ENCODE results near the gene CLEC1B. TPM values are rescaled to one million over a fixed set of nuclear protein-coding genes. Genes with fewer than 3 reads are reported as not detected.
A peak's percentile ranks its signal among the peaks of the same experiment; 100 is the strongest.
"Not testable (repeated sequence)": the region's sequence is repeated elsewhere in the genome, so short reads cannot be mapped to it uniquely, and the experiment has no call there.

The CLEC1B gene
- total RNA-seq, 2 donors from 2014 or later, result not detected

DNA sequence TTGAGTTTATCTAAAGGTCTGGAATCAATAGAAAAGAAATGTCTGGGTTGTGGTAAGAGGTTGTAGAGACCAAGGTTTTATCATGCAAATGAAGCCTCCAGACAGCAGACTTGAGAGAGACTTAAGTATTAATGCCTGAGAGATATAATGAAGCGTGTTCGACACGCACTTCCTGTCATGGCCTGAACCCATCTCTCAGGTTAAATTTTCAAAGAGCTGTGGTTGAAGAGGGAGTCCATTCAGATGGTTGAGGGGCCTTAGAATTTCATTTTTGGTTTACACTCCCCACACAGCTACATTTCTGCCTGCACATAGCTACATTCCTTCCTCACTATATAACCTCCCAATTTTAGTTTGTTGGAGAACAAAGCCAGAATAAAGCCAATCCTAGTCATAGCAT, 37.8 kb downstream of the CLEC1B start:
- no peaks in the 10 kb centered on the region for H3K36me3 Mint-ChIP-seq
- peaks cover 25 to 33% of the 10 kb centered on the region in 2 donors for H3K4me1 Mint-ChIP-seq (ENCODE audit: low read depth in 2 of 2)
- H3K27ac Mint-ChIP-seq, result peak overlapping the region in 1 of 2 donors; percentile 12
- H3K27me3 Mint-ChIP-seq, result no peaks in the 10 kb centered on the region
- no peak for DNase-seq (ENCODE audit: low spot score)
- no peak overlapping the region for H3K4me3 Mint-ChIP-seq
- ATAC-seq, result no peak
- H3K9me3 Mint-ChIP-seq, result no peaks in the 10 kb centered on the region

DNA sequence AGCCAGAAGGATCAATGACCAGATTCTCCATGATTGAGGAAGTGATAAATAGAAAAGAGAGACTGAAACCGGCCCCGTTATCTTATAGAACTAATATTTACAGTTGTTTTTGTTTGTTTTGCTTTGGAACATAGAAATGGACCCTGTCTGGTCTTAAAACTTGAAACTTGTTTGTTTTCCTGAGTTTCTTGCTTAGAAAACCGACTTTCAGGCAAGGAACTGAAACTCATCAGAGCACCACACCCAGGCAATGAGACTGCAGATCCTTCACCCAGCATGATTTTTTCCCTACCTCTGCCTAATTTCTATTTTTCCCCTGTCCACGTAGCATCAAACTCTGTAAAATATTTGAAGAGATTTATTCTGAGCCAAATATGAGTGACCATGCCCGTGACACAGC, 38.3 kb downstream of the CLEC1B start:
- Mint-ChIP-seq H3K4me1 (ENCODE audit: low read depth in 2 of 2) (peaks cover 27 to 36% of the 10 kb centered on the region in 2 donors), H3K27ac (peak overlapping the region in 1 of 2 donors; percentile 12), H3K27me3 (no peaks in the 10 kb centered on the region)

DNA sequence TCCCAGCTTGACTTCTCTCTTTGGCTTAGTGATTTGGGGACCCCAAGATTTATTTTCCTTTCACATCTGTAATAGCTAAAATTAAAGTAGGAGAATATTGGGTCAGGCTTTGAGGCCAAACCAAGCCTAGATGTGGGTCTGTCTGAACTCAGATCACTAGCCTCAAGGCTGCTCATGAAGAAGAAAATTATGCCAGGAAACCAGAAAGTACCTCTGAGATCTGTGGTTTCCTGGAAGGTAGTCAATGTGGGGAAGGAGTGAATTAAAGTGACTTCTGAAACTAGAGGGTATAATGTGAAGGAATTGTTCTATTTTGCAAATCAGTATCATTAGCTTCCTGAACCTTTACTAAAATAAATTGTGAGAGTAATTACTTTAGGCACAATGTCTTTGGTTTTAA, 41.1 kb downstream of the CLEC1B start:
- peak overlapping the region; percentile 80 for H3K4me3 Mint-ChIP-seq
- peak in 1 of 2 donors; percentile 65 for ATAC-seq
- H3K27ac Mint-ChIP-seq, result peak overlapping the region; percentile 71 to 73
- H3K4me1 Mint-ChIP-seq (ENCODE audit: low read depth in 2 of 2), result peaks cover 27 to 38% of the 10 kb centered on the region in 2 donors
- no peaks in the 10 kb centered on the region for H3K9me3 Mint-ChIP-seq
- no peak for DNase-seq (ENCODE audit: low spot score)
- H3K36me3 Mint-ChIP-seq, result no peaks in the 10 kb centered on the region
- no peaks in the 10 kb centered on the region for H3K27me3 Mint-ChIP-seq

More for the DNA sequence above, 38.3 kb downstream of the CLEC1B start:
- DNase-seq (ENCODE audit: low spot score), result no peak
- no peaks in the 10 kb centered on the region for H3K36me3 Mint-ChIP-seq
- ATAC-seq, result no peak
- H3K4me3 Mint-ChIP-seq, result no peak overlapping the region
- no peaks in the 10 kb centered on the region for H3K9me3 Mint-ChIP-seq

DNA sequence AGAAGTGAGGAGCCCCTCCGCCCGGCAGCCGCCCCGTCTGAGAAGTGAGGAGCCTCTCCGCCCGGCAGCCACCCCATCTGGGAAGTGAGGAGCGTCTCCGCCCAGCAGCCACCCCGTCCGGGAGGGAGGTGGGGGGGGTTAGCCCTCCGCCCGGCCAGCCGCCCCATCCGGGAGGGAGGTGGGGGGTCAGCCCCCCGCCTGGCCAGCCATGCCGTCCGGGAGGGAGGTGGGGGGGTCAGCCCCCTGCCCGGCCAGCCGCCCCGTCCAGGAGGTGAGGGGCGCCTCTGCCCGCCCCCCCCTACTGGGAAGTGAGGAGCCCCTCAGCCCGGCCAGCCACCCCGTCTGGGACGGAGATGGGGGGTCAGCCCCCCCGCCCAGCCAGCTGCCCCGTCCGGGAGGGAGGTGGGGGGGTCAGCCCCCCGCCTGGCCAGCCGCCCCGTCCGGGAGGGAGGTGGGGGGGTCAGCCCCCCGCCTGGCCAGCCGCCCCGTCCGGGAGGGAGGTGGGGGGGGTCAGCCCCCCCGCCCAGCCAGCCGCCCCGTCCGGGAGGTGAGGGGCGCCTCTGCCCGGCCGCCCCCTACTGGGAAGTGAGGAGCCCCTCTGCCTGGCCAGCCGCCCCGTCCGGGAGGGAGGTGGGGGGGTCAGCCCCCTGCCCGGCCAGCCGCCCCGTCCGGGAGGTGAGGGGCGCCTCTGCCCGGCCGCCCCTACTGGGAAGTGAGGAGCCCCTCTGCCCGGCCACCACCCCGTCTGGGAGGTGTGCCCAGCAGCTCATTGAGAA, 45.8 kb downstream of the CLEC1B start:
- not testable (repeated sequence) for DNase-seq (ENCODE audit: low spot score)

DNA sequence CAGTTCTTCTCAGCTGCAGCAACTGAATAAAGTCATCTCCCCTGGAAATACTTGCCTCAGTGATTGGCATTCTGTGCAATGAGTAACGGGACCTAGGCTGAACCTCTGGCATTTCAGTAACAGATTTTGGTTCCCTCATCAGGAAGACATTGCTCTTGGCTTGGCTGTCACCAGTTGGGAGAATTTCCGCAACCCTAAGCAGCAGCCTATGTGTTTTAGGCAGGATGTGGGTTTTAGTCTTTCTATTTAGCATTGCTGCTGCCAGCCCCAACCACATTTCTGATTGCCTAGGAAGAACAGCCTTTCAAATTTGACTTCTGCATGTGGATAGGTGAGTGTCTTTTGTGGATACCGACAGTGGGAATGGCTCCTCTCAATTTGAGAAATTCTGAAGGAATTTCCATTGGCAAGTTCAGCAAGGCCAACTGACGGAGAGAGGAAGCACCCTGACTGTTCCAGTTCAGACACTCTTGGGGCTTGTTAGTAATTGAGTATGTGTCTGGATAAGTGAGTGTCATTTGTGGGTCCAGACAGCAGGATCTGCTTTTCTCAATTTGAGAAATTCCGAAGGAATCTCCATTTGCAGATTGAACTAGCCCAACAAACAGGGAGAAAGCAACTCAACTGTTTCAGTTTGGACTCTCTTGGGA, 47.8 kb downstream of the CLEC1B start:
- H3K27me3 Mint-ChIP-seq, result no peaks in the 10 kb centered on the region
- peaks cover 3% of the 10 kb centered on the region for H3K9me3 Mint-ChIP-seq
- peak; percentile 72 for DNase-seq (ENCODE audit: low spot score)
- peak; percentile 84 to 85 for ATAC-seq
- H3K36me3 Mint-ChIP-seq, result no peaks in the 10 kb centered on the region
- peaks cover 35 to 49% of the 10 kb centered on the region in 2 donors for H3K4me1 Mint-ChIP-seq (ENCODE audit: low read depth in 2 of 2)
- H3K4me3 Mint-ChIP-seq, result peak overlapping the region; percentile 96
- peak overlapping the region; percentile 73 to 82 for H3K27ac Mint-ChIP-seq

More for the DNA sequence above, 45.8 kb downstream of the CLEC1B start:
- peaks cover 39 to 59% of the 10 kb centered on the region in 2 donors for H3K4me1 Mint-ChIP-seq (ENCODE audit: low read depth in 2 of 2)
- not testable (repeated sequence) for H3K27me3 Mint-ChIP-seq, H3K9me3 Mint-ChIP-seq, H3K36me3 Mint-ChIP-seq, H3K4me3 Mint-ChIP-seq, H3K27ac Mint-ChIP-seq, ATAC-seq

DNA sequence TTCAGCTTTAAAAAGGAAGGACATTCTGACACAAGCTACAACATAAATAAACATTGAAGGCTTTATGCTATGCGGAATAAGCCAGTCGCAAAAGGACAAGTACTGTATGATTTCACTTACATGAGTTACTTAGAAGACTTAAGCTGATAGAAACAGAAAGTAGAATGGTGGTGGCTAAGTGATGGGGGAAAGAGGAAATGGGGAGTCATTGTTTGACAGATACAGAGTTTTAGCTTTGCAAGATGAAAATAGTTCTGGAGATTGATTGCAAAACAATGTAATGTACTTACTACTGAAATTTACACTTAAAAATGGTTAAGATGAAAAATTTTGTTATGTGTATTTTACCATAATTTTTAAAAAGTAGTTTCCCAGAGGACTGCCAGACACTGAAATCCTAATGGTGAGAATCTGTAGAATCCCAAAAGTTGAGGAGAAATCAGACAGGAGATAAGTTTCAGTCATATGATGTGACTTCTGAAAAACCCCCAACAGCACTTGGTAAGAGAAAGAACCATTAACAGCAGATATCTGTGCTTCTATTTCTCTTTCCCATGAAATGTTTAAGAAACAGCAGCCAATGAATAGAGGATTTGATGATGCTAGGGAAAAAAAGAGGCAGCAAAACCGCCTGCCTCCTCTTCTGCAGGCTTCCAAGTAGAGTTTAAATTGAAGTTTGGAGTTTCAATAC, 50.2 kb downstream of the CLEC1B start:
- Mint-ChIP-seq H3K4me1 (ENCODE audit: low read depth in 2 of 2) (peaks cover 38 to 50% of the 10 kb centered on the region in 2 donors), H3K27me3 (no peaks in the 10 kb centered on the region), H3K4me3 (peak overlapping the region; percentile 44), H3K9me3 (peaks cover 3% of the 10 kb centered on the region), H3K36me3 (no peaks in the 10 kb centered on the region), H3K27ac (peak overlapping the region; percentile 73 to 82)
- ATAC-seq (peak; percentile 93 to 94), DNase-seq (ENCODE audit: low spot score) (no peak)

DNA sequence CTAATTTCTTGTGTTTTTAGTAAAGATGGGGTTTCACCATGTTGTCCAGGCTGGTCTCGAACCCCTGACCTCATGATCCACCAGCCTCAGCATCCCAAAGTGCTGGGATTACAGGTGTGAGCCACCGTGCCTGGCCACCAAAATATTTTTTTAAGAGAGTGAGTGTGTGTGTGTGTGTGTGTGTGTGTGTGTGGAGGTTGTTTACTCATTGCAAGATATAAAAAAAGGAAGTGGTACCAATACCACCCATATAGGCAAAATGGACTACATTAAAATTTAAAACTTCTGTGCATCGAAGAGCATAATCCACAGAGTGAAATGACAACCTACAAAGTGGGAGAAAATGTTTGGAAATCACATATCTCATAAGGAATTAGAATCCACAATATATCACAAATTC, 51.2 kb downstream of the CLEC1B start:
- Mint-ChIP-seq H3K36me3 (no peaks in the 10 kb centered on the region), H3K4me1 (ENCODE audit: low read depth in 2 of 2) (peaks cover 42 to 50% of the 10 kb centered on the region in 2 donors), H3K4me3 (peak overlapping the region; percentile 44), H3K9me3 (peaks cover 3% of the 10 kb centered on the region), H3K27ac (peak overlapping the region; percentile 73 to 82), H3K27me3 (no peaks in the 10 kb centered on the region)
- ATAC-seq, result no peak
- no peak for DNase-seq (ENCODE audit: low spot score)

DNA sequence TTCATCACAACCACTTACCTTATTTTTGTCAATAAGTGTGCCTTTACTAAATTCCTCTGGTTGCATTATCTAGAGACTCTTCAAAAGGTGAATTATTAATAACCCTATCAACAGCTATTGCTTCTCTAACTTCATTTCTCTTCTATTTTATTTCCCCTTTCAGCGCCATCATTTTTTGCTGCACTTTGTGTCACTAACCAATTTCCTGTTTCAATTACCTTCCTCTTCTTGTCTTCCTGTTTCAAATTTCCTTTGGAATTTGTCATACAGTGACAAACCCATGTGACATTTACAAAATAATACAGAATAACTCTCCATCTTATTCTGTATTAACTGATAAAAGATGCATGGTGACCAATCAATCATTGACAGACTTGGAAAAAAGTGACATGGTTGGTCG, 54.5 kb downstream of the CLEC1B start:
- Mint-ChIP-seq H3K9me3 (no peaks in the 10 kb centered on the region), H3K27me3 (no peaks in the 10 kb centered on the region), H3K4me3 (peak overlapping the region; percentile 24), H3K36me3 (no peaks in the 10 kb centered on the region), H3K4me1 (ENCODE audit: low read depth in 2 of 2) (peaks cover 25 to 31% of the 10 kb centered on the region in 2 donors), H3K27ac (no peak overlapping the region)
- ATAC-seq (no peak), DNase-seq (ENCODE audit: low spot score) (no peak)

DNA sequence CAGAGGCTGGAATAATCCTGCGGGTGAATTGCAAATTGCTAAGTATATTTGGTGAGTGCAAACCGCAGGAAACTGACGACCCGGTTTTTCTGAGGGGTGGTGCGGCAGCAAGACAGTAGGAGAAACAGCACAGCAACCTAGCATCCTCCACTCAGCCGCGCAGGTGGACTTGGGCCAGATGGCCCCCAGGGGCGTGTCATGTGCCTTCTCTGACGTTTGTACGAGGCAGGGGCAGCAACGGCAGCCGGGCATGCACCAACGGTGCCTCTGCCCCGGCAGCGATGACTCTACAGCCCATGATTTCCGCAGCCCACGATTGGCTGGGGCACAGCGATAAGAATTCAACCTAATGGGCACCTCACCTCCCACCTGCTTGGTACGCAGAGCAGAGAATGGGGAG, 55.7 kb downstream of the CLEC1B start:
- Mint-ChIP-seq H3K4me1 (ENCODE audit: low read depth in 2 of 2) (peaks cover 16 to 19% of the 10 kb centered on the region in 2 donors), H3K27me3 (no peaks in the 10 kb centered on the region), H3K9me3 (no peaks in the 10 kb centered on the region), H3K27ac (no peak overlapping the region), H3K36me3 (no peaks in the 10 kb centered on the region), H3K4me3 (peak overlapping the region; percentile 43)
- peak; percentile 58 to 61 for ATAC-seq
- no peak for DNase-seq (ENCODE audit: low spot score)

Other genes starting within 250 kb of the CLEC1B start
- 10 to 100 TPM; 53.6 to 55.6 TPM for gene CD69, start 238.2 kb downstream of the CLEC1B start, total RNA-seq
- gene KLRF1, start 171.6 kb downstream of the CLEC1B start, total RNA-seq, result 1 to 10 TPM; 1.7 to 2.1 TPM
- gene CLEC2B, start 129.8 kb downstream of the CLEC1B start, total RNA-seq, result 10 to 100 TPM; 26.7 to 70.3 TPM
- gene KLRF2, start 117.6 kb downstream of the CLEC1B start, total RNA-seq, result not detected
- gene CLEC2A, start 66.8 kb downstream of the CLEC1B start, total RNA-seq, result not detected
- 1 to 10 TPM; 2.0 to 4.8 TPM for gene CLEC12A, start 27.7 kb downstream of the CLEC1B start, total RNA-seq
- under 1 TPM in 1 of 2 donors, not detected in 1; 0.57 TPM for gene CLEC12B, start 11.5 kb upstream of the CLEC1B start, total RNA-seq
- not detected for gene CLEC9A, start 31.6 kb upstream of the CLEC1B start, total RNA-seq
- gene CLEC1A, start 99.9 kb upstream of the CLEC1B start, total RNA-seq, result not detected
- gene CLEC7A, start 131.1 kb upstream of the CLEC1B start, total RNA-seq, result not detected
- gene OLR1, start 173.0 kb upstream of the CLEC1B start, total RNA-seq, result not detected
- gene TMEM52B, start 179.9 kb upstream of the CLEC1B start, total RNA-seq, result not detected
- 10 to 100 TPM; 24.9 to 48.8 TPM for gene GABARAPL1, start 213.8 kb upstream of the CLEC1B start, total RNA-seq

Data from natural killer cell treated with Interleukin-12 subunit alpha and Interleukin-12 subunit beta and Interleukin-15 and Interleukin-18, amount 100 ng/mL, for 72 hours (primary cell).